Motor neuron (in vitro differentiated cells): Measurements from ENCODE around the gene TIMP3. TPM values are rescaled to one million over a fixed set of nuclear protein-coding genes. Genes with fewer than 3 reads are reported as not detected.

Experiments used
- ATAC-seq, 8 experiments: fragments of 200-7000 bp; cut with Tn5 transposase; replicated peaks in 6 of 8; 2 replicates each; pipeline ENCODE4 v1.8.0; 2021; ENCODE audit warnings: mild to moderate bottlenecking in 8 of 8, moderate library complexity in 8 of 8
- H3K27ac ChIP-seq, 2 donors: fragments of 250-450 bp; sonication (Bioruptor Pico); 2 replicates each; pipeline ENCODE4 v1.9.0; 2021; ENCODE audit warnings: antibody characterized with exemption in 2 of 2, mild to moderate bottlenecking in 2 of 2, moderate library complexity in 1 of 2
- H3K4me1 ChIP-seq, 2 donors: fragments of 250-450 bp; sonication (Bioruptor Pico); replicated peaks in 1 of 2; 2 replicates each; pipeline ENCODE4 v1.6.1; 2021; ENCODE audit warnings: antibody characterized with exemption in 2 of 2, mild to moderate bottlenecking in 2 of 2, moderate library complexity in 1 of 2
- H3K4me3 ChIP-seq, 5 donors: fragments of 250-450 bp; sonication (Bioruptor Pico); 2 replicates each; pipeline ENCODE4 v1.9.0; 2021; ENCODE audit warnings: antibody characterized with exemption in 5 of 5, mild to moderate bottlenecking in 5 of 5, moderate library complexity in 4 of 5
- WGBS, 10 experiments: fragments of 450-650 bp; shearing (Covaris generic); methylation state at CpG; one replicate each; pipeline ENCODE4 v1.0.0; 2022; 5-methylcytosine and 5-hydroxymethylcytosine counted together
- in situ Hi-C, 9 experiments: fragments of 400-800 bp; cut with MboI; loops; one replicate each; pipeline ENCODE4 v1.15.0; 2021; ENCODE audit warnings: low sequenced_read_pairs in 9 of 9, low pct_unique_long_range_greater_than_20kb in 2 of 9; ENCODE audit not compliant: unreplicated experiment in 9 of 9
- total RNA-seq, 8 experiments: library from RNA; unstranded; fragments of 300-600 nt; gene quantifications; 2 replicates each; pipeline versions ENCODE4 v1.2.3 to v1.2.4, GENCODE V29; 2022

TIMP3 gene
- total RNA-seq, 8 experiments from 2014 or later = 1.5 to 151 (median 10.9) TPM

DNA sequence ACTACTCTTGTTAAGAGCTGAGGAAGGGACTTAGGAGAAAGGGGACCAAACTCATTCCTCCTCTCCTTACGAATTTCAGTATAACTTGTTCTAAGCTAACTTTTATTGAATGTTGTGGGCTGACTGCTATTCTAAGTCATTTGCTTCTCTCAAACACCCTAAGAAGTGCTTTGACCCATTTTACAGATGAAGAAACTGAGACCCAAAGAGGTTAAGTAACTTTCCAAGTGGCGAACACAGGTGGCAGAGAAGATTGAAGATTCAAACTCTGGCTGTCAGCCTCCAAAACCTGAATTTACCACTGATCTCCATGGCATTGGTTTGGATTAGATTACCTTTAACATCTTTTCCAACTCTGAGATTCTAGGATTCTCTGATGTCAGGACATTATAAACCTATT, 52.2 kb downstream of the TIMP3 start:
- WGBS, 10 experiments = 67 to 100% (median 92%) methylated on average over 1 to 2 of the region's 2 CpGs; no CpG with 5 or more reads in 1 of the 10 experiments
- peaks cover 0 to 6% of the 10 kb centered on the region in 2 donors for H3K4me1 ChIP-seq
- in situ Hi-C loops = no loop called here

GRCh38 chr22:32854351-32854804, 52.9 kb downstream of the TIMP3 start:
- ATAC-seq = no peak
- in situ Hi-C loops = no loop called here
- H3K4me1 ChIP-seq = peaks cover 0 to 6% of the 10 kb centered on the region in 2 donors
- H3K4me3 ChIP-seq = no peak overlapping the region
- WGBS, 10 experiments = 38 to 100% (median 93%) methylated on average over 1 to 12 of the region's 14 CpGs; no CpG with 5 or more reads in 2 of the 10 experiments
- no peak overlapping the region for H3K27ac ChIP-seq

More for the DNA sequence above, 52.2 kb downstream of the TIMP3 start:
- ATAC-seq = no peak
- Histone ChIP-seq H3K27ac (no peak overlapping the region), H3K4me3 (no peak overlapping the region)

- Histone ChIP-seq H3K4me1 (peaks cover 0 to 6% of the 10 kb centered on the region in 2 donors), H3K27ac (no peak overlapping the region), H3K4me3 (no peak overlapping the region)
- 71 to 100% (median 97%) methylated on average over 1 to 6 of the region's 8 CpGs; no CpG with 5 or more reads in 1 of the 10 experiments for WGBS, 10 experiments
- no peak for ATAC-seq
- in situ Hi-C loops = no loop called here
Measured at GRCh38 chr22:32855045-32855756, 53.7 kb downstream of the TIMP3 start.

DNA sequence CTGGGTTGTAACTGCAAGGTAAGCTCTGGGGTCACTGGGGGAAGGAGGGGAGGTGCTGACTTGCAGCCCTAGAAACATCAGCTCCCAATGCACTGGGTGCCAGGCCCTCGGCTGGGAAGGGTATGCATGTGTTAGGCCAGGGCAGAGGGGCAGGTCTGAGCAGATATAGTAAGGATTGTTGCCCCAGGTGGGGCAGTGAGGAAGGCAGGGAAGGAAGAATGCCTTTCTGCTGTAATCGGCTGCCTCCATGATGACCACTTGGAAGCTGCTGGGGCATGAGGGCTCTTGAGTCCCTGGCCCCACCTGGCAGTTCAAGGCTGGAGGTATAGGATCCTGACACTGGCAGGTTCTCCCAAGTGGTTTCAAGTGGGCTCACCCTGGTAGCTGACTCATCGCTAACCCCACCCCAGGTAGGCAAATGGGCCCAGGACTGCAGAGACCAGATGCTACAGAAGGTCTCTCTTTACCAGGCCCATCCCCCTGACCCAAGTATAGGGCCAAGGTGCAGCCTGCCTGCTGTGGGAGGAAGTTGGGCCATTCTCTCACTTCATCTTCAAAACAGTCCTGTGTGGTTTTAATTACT, 56.7 kb downstream of the TIMP3 start:
- in situ Hi-C loops = no loop called here
- peaks cover 1 to 2% of the 10 kb centered on the region in 2 donors for H3K4me1 ChIP-seq
- ATAC-seq = no peak
- H3K27ac ChIP-seq = no peak overlapping the region
- WGBS, 10 experiments = 80 to 100% (median 100%) methylated on average over 1 to 2 of the region's 3 CpGs; no CpG with 5 or more reads in 4 of the 10 experiments
- H3K4me3 ChIP-seq = no peak overlapping the region

DNA sequence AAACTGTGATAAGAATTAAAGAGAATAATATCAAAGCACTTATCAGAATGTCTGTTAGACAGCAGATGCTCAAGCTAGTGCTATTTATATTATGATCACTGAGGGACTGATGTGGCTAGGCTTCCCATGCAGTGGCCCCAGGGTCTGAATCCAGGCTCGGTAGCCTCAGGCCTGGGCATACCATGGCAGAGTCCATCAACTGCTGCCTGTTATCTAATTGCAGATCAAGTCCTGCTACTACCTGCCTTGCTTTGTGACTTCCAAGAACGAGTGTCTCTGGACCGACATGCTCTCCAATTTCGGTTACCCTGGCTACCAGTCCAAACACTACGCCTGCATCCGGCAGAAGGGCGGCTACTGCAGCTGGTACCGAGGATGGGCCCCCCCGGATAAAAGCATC, 57.5 kb downstream of the TIMP3 start:
- WGBS, 10 experiments = 50 to 100% (median 90%) methylated on average over 1 to 3 of the region's 9 CpGs; no CpG with 5 or more reads in 3 of the 10 experiments
- no peak overlapping the region for H3K27ac ChIP-seq
- H3K4me1 ChIP-seq = peaks cover 0 to 5% of the 10 kb centered on the region in 2 donors
- H3K4me3 ChIP-seq = no peak overlapping the region
- in situ Hi-C loops = no loop called here
- no peak for ATAC-seq

- in situ Hi-C loops = no loop called here
- 100% methylated on average over 1 of the region's 1 CpG; no CpG with 5 or more reads in 8 of the 10 experiments for WGBS, 10 experiments
- Histone ChIP-seq H3K4me1 (peaks cover 0 to 5% of the 10 kb centered on the region in 2 donors), H3K4me3 (no peak overlapping the region), H3K27ac (no peak overlapping the region)
- no peak for ATAC-seq
Measured at GRCh38 chr22:32859743-32860142, 58.2 kb downstream of the TIMP3 start.

GRCh38 chr22:32861330-32861729, 59.8 kb downstream of the TIMP3 start:
- no peak overlapping the region for H3K27ac ChIP-seq
- no peak for ATAC-seq
- H3K4me3 ChIP-seq = no peak overlapping the region
- in situ Hi-C loops = no loop called here
- peaks cover 0 to 5% of the 10 kb centered on the region in 2 donors for H3K4me1 ChIP-seq
- 83 to 100% (median 97%) methylated on average over 1 to 3 of the region's 5 CpGs; no CpG with 5 or more reads in 6 of the 10 experiments for WGBS, 10 experiments

GRCh38 chr22:32862083-32862482, 60.6 kb downstream of the TIMP3 start:
- ATAC-seq = no peak
- H3K4me1 ChIP-seq = peaks cover 0 to 5% of the 10 kb centered on the region in 2 donors
- in situ Hi-C loops = no loop called here
- 25 to 100% (median 100%) methylated on average over 1 to 4 of the region's 4 CpGs; no CpG with 5 or more reads in 1 of the 10 experiments for WGBS, 10 experiments
- no peak overlapping the region for H3K27ac ChIP-seq
- no peak overlapping the region for H3K4me3 ChIP-seq

GRCh38 chr22:32862936-32863661, 61.6 kb downstream of the TIMP3 start:
- 60 to 100% (median 79%) methylated on average over 1 to 6 of the region's 8 CpGs; no CpG with 5 or more reads in 3 of the 10 experiments for WGBS, 10 experiments
- H3K4me1 ChIP-seq = peaks cover 0 to 5% of the 10 kb centered on the region in 2 donors

DNA sequence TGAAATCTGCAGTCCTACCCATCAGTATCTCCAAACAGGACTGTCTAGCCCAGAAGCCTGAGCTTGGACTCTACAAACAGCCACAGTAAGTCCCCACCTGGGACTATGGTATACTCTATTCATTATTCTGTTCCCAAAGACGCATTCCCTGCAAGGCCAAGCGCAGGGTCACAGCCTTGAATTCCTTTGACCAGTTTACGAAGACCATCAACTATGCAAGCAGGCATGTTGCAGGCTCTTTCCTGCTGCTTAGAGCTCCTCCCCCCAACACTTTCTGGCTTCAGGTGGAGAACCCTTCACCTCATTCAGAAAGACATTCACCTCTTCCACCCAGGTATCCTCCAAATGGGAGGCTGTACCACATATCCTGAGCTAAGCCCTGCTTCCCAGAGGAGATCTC, 62.5 kb downstream of the TIMP3 start:
- Histone ChIP-seq H3K4me3 (no peak overlapping the region), H3K27ac (no peak overlapping the region), H3K4me1 (peaks cover 0 to 5% of the 10 kb centered on the region in 2 donors)
- no peak for ATAC-seq
- WGBS, 10 experiments = 58 to 100% (median 87%) methylated on average over 1 to 3 of the region's 3 CpGs; no CpG with 5 or more reads in 4 of the 10 experiments
- in situ Hi-C loops = no loop called here

More at GRCh38 chr22:32862936-32863661, 61.6 kb downstream of the TIMP3 start:
- H3K27ac ChIP-seq = no peak overlapping the region
- in situ Hi-C loops = no loop called here
- peak in 2 of 8 experiments; percentile 52 to 56 for ATAC-seq
- H3K4me3 ChIP-seq = no peak overlapping the region

DNA sequence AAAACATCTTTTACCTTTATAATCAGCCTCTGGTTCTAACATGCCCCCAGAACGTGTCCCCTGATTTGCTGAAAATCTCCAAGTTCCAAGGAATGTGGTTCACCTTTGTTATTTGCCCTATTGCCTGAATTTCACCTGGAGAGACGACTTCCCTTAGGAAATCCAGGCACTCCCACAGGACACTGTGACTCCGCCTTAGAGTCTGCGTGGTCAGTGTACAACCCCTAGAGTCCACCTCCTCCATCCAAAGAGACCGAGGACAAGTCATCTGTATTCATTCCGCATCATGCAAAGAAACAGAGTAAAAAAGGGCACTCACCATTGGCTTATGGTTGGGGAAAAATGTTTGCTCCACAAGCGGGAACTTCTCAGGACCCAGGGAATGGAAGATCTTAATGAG, 63.1 kb downstream of the TIMP3 start:
- H3K27ac ChIP-seq = no peak overlapping the region
- in situ Hi-C loops = no loop called here
- H3K4me1 ChIP-seq = peaks cover 0 to 5% of the 10 kb centered on the region in 2 donors
- H3K4me3 ChIP-seq = no peak overlapping the region
- 15 to 100% (median 89%) methylated on average over 1 to 6 of the region's 7 CpGs; no CpG with 5 or more reads in 2 of the 10 experiments for WGBS, 10 experiments
- ATAC-seq = no peak

DNA sequence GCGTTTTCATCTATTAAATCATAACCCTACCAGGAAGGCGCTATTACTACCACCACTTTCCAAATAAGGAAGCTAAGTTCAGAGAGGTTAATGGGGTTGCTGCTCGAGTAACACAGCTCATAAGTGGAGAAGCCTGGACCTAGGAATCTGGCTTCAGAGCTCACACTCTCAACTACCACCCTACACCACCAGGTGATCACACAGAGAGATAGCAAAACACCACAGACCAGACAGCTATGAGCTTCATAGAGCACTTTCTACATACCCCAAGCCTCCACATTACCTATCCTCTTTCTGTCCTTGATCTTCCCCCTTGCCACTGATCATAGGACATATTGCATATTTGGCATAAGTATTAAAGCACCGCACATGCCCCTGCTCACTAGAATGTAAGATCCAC, 65.4 kb downstream of the TIMP3 start:
- WGBS, 10 experiments = 57 to 100% (median 70%) methylated on average over 1 to 4 of the region's 4 CpGs; no CpG with 5 or more reads in 1 of the 10 experiments
- H3K27ac ChIP-seq = no peak overlapping the region
- H3K4me3 ChIP-seq = no peak overlapping the region
- H3K4me1 ChIP-seq = peaks cover 0 to 5% of the 10 kb centered on the region in 2 donors
- in situ Hi-C loops = no loop called here
- ATAC-seq = no peak

- Histone ChIP-seq H3K27ac (no peak overlapping the region), H3K4me3 (no peak overlapping the region), H3K4me1 (no peaks in the 10 kb centered on the region)
- no peak for ATAC-seq
- WGBS, 10 experiments = 90 to 96% (median 92%) methylated on average over 2 to 4 of the region's 6 CpGs; no CpG with 5 or more reads in 7 of the 10 experiments
- in situ Hi-C loops = no loop called here
Measured at GRCh38 chr22:32868946-32869345, 67.4 kb downstream of the TIMP3 start.
